ENCODE data around the gene SECTM1.

The SECTM1 gene

GRCh38 chr17:82342361-82343079 is 9.0 kb upstream of the SECTM1 start:
- Histone ChIP-seq H3K27me3 (ENCODE audit: insufficient read depth, low read length) (peaks cover 21% of the 10 kb centered on the region), H3K9ac (ENCODE audit: low read depth, low read length) (no peak overlapping the region), H3K9me3 (ENCODE audit: insufficient read depth, low read depth, low read length) (peaks cover 5% of the 10 kb centered on the region), H3K36me3 (ENCODE audit: insufficient read depth, low read depth, low read length) (no peaks in the 10 kb centered on the region), H3K4me1 (ENCODE audit: insufficient read depth, low read length) (0 out of 2 replicates have a peak, but pooled peaks cover 3% of the 10 kb centered on the region), H3K4me3 (ENCODE audit: low read length) (no peak overlapping the region), H3K27ac (ENCODE audit: low read length) (no peak overlapping the region)

GRCh38 chr17:82339634-82340580 is 6.3 kb upstream of the SECTM1 start:
- H3K9me3 ChIP-seq (ENCODE audit: insufficient read depth, low read depth, low read length), result peaks cover 5% of the 10 kb centered on the region
- H3K36me3 ChIP-seq (ENCODE audit: insufficient read depth, low read depth, low read length), result no peaks in the 10 kb centered on the region
- H3K9ac ChIP-seq (ENCODE audit: low read depth, low read length), result no peak overlapping the region
- H3K27ac ChIP-seq (ENCODE audit: low read length), result no peak overlapping the region
- no peak overlapping the region for H3K4me3 ChIP-seq (ENCODE audit: low read length)
- H3K27me3 ChIP-seq (ENCODE audit: insufficient read depth, low read length), result peaks cover 48% of the 10 kb centered on the region
- H3K4me1 ChIP-seq (ENCODE audit: insufficient read depth, low read length), result 0 out of 2 replicates have a peak, but pooled peaks cover 3% of the 10 kb centered on the region

- no peak overlapping the region for H3K27ac ChIP-seq (ENCODE audit: low read length)
- H3K27me3 ChIP-seq (ENCODE audit: insufficient read depth, low read length), result peaks cover 56% of the 10 kb centered on the region
- H3K4me3 ChIP-seq (ENCODE audit: low read length), result 0 out of 2 replicates have a peak overlapping the region, but pooled peaks have one; percentile 22
- 0 out of 2 replicates have a peak, but pooled peaks cover 3% of the 10 kb centered on the region for H3K4me1 ChIP-seq (ENCODE audit: insufficient read depth, low read length)
- H3K9ac ChIP-seq (ENCODE audit: low read depth, low read length), result no peak overlapping the region
- H3K9me3 ChIP-seq (ENCODE audit: insufficient read depth, low read depth, low read length), result peaks cover 5% of the 10 kb centered on the region
- H3K36me3 ChIP-seq (ENCODE audit: insufficient read depth, low read depth, low read length), result no peaks in the 10 kb centered on the region
Measured at GRCh38 chr17:82338858-82339633, 5.5 kb upstream of the SECTM1 start.

GRCh38 chr17:82334622-82335394 is 1.2 kb upstream of the SECTM1 start:
- no peaks in the 10 kb centered on the region for H3K36me3 ChIP-seq (ENCODE audit: insufficient read depth, low read depth, low read length)
- peaks cover 96% of the 10 kb centered on the region for H3K27me3 ChIP-seq (ENCODE audit: insufficient read depth, low read length)
- no peak overlapping the region for H3K27ac ChIP-seq (ENCODE audit: low read length)
- no peaks in the 10 kb centered on the region for H3K9me3 ChIP-seq (ENCODE audit: insufficient read depth, low read depth, low read length)
- H3K4me3 ChIP-seq (ENCODE audit: low read length), result no peak overlapping the region
- H3K9ac ChIP-seq (ENCODE audit: low read depth, low read length), result no peak overlapping the region
- H3K4me1 ChIP-seq (ENCODE audit: insufficient read depth, low read length), result 0 out of 2 replicates have a peak, but pooled peaks cover 3% of the 10 kb centered on the region

GRCh38 chr17:82334204-82334621 is 647 bp upstream of the SECTM1 start:
- H3K9me3 ChIP-seq (ENCODE audit: insufficient read depth, low read depth, low read length), result no peaks in the 10 kb centered on the region
- 0 out of 2 replicates have a peak, but pooled peaks cover 1% of the 10 kb centered on the region for H3K4me1 ChIP-seq (ENCODE audit: insufficient read depth, low read length)
- no peaks in the 10 kb centered on the region for H3K36me3 ChIP-seq (ENCODE audit: insufficient read depth, low read depth, low read length)
- H3K27ac ChIP-seq (ENCODE audit: low read length), result no peak overlapping the region
- no peak overlapping the region for H3K9ac ChIP-seq (ENCODE audit: low read depth, low read length)
- peaks cover 94% of the 10 kb centered on the region for H3K27me3 ChIP-seq (ENCODE audit: insufficient read depth, low read length)
- no peak overlapping the region for H3K4me3 ChIP-seq (ENCODE audit: low read length)

GRCh38 chr17:82332669-82333278 is 792 bp downstream of the SECTM1 start:
- peaks cover 84% of the 10 kb centered on the region for H3K27me3 ChIP-seq (ENCODE audit: insufficient read depth, low read length)
- H3K27ac ChIP-seq (ENCODE audit: low read length), result no peak overlapping the region

GRCh38 chr17:82331345-82331939 is 2.1 kb downstream of the SECTM1 start:
- peaks cover 6% of the 10 kb centered on the region; the same call in 1 of the 2 replicates for H3K4me1 ChIP-seq (ENCODE audit: insufficient read depth, low read length)
- H3K9me3 ChIP-seq (ENCODE audit: insufficient read depth, low read depth, low read length), result no peaks in the 10 kb centered on the region
- no peaks in the 10 kb centered on the region for H3K36me3 ChIP-seq (ENCODE audit: insufficient read depth, low read depth, low read length)
- no peak overlapping the region for H3K27ac ChIP-seq (ENCODE audit: low read length)
- H3K9ac ChIP-seq (ENCODE audit: low read depth, low read length), result no peak overlapping the region
- H3K4me3 ChIP-seq (ENCODE audit: low read length), result no peak overlapping the region
- H3K27me3 ChIP-seq (ENCODE audit: insufficient read depth, low read length), result peaks cover 78% of the 10 kb centered on the region

More at GRCh38 chr17:82332669-82333278, 792 bp downstream of the SECTM1 start:
- H3K36me3 ChIP-seq (ENCODE audit: insufficient read depth, low read depth, low read length), result no peaks in the 10 kb centered on the region
- H3K9ac ChIP-seq (ENCODE audit: low read depth, low read length), result no peak overlapping the region
- H3K4me3 ChIP-seq (ENCODE audit: low read length), result peak overlapping the region; percentile 58
- no peaks in the 10 kb centered on the region for H3K9me3 ChIP-seq (ENCODE audit: insufficient read depth, low read depth, low read length)
- H3K4me1 ChIP-seq (ENCODE audit: insufficient read depth, low read length), result 0 out of 2 replicates have a peak, but pooled peaks cover 4% of the 10 kb centered on the region

- no peak overlapping the region for H3K27ac ChIP-seq (ENCODE audit: low read length)
- H3K9ac ChIP-seq (ENCODE audit: low read depth, low read length), result no peak overlapping the region
- H3K9me3 ChIP-seq (ENCODE audit: insufficient read depth, low read depth, low read length), result no peaks in the 10 kb centered on the region
- H3K4me3 ChIP-seq (ENCODE audit: low read length), result no peak overlapping the region
- H3K36me3 ChIP-seq (ENCODE audit: insufficient read depth, low read depth, low read length), result no peaks in the 10 kb centered on the region
- H3K4me1 ChIP-seq (ENCODE audit: insufficient read depth, low read length), result peaks cover 6% of the 10 kb centered on the region; the same call in 1 of the 2 replicates
- peaks cover 69% of the 10 kb centered on the region for H3K27me3 ChIP-seq (ENCODE audit: insufficient read depth, low read length)
Measured at GRCh38 chr17:82330322-82331239, 3.0 kb downstream of the SECTM1 start.

- H3K27ac ChIP-seq (ENCODE audit: low read length), result no peak overlapping the region
- H3K9me3 ChIP-seq (ENCODE audit: insufficient read depth, low read depth, low read length), result no peaks in the 10 kb centered on the region
- H3K36me3 ChIP-seq (ENCODE audit: insufficient read depth, low read depth, low read length), result no peaks in the 10 kb centered on the region
- H3K4me1 ChIP-seq (ENCODE audit: insufficient read depth, low read length), result peaks cover 6% of the 10 kb centered on the region; the same call in 1 of the 2 replicates
- no peak overlapping the region for H3K4me3 ChIP-seq (ENCODE audit: low read length)
- no peak overlapping the region for H3K9ac ChIP-seq (ENCODE audit: low read depth, low read length)
- H3K27me3 ChIP-seq (ENCODE audit: insufficient read depth, low read length), result peaks cover 62% of the 10 kb centered on the region
Measured at GRCh38 chr17:82329683-82330321, 3.8 kb downstream of the SECTM1 start.

Data from iPS-20b (cell line).